K562 (cell line): Measurements from ENCODE around the gene LMBRD1. TPM values are rescaled to one million over a fixed set of nuclear protein-coding genes. Genes with fewer than 3 reads are reported as not detected.

ENCODE experiments used
- ATAC-seq: fragments of 200-7000 bp; cut with Tn5 transposase; 3 replicates; pipeline ENCODE4 v1.9.1; 2020; ENCODE audit warnings: moderate library complexity
- BruUV-seq: library from RNA; stranded (reverse); fragments of 400-500 nt; replicated peaks from 2 replicates; lab custom pipeline; 2021; lab: Mats Ljungman, UMichigan
- CTCF ChIA-PET: fragments of 300-600 bp; formaldehyde crosslinking; extraction: SDS; loops from one replicate; lab custom pipeline; 2021; ENCODE audit warnings: low intra/inter-chr PET ratio; lab: Yijun Ruan, JAX
- POLR2A ChIA-PET: fragments of 300-600, 350-650 bp; sonication (Branson Sonifier 250); formaldehyde crosslinking; extraction: SDS; loops from one replicate; lab custom pipeline; 2021; ENCODE audit warnings: antibody characterized with exemption, inconsistent platforms; lab: Yijun Ruan, JAX
- DNase-seq, 4 experiments: peaks; one replicate each; pipeline versions ENCODE4 v3.0.0 to v3.0.0-alpha.2; 2011 to 2018; ENCODE audit warnings: low spot score in 3 of 4, mixed read lengths in 3 of 4; ENCODE audit errors: extremely low read depth in 1 of 4
- FAIRE-seq: peaks from 2 replicates; lab custom pipeline; 2011; peaks lifted over from hg19 to GRCh38; lab: Jason Lieb, UNC
- H2AFZ ChIP-seq: 2 replicates; pipeline ENCODE4 v1.6.0; 2011; ENCODE audit warnings: low read depth, low read length, control low read depth, inconsistent platforms
- H3K27ac ChIP-seq: fragments of 200-600 bp; 3 replicates; pipeline ENCODE4 v1.8.0; 2011; ENCODE audit warnings: low read depth, mild to moderate bottlenecking, control low read depth, inconsistent platforms, low read length, moderate library complexity, mixed read lengths; ENCODE audit errors: extremely low read depth
- H3K27me3 ChIP-seq, 2 experiments: fragments of 300-600 bp in 1 of 2; 2 replicates in 1 of 2; 3 replicates in 1 of 2; pipeline versions ENCODE4 v1.6.0 to v1.8.0; 2011; ENCODE audit warnings: inconsistent platforms in 2 of 2, low read length in 2 of 2, mild to moderate bottlenecking in 1 of 2, mixed read lengths in 1 of 2, moderate library complexity in 1 of 2; ENCODE audit not compliant: control insufficient read depth in 2 of 2, insufficient read depth in 2 of 2
- H3K36me3 ChIP-seq: fragments of 300-600 bp; 3 replicates; pipeline ENCODE4 v1.8.0; 2011; ENCODE audit warnings: mild to moderate bottlenecking, low read length, inconsistent platforms; ENCODE audit not compliant: control insufficient read depth, insufficient read depth
- H3K4me1 ChIP-seq, 2 experiments: fragments of 200-600 bp in 1 of 2; replicated peaks in 1 of 2; 2 replicates in 1 of 2; 3 replicates in 1 of 2; pipeline versions ENCODE4 v1.5.1 to v1.8.0; 2011; ENCODE audit warnings: inconsistent platforms in 2 of 2, low read length in 2 of 2, mild to moderate bottlenecking in 1 of 2, mixed read lengths in 1 of 2, moderate library complexity in 1 of 2; ENCODE audit not compliant: control insufficient read depth in 2 of 2, insufficient read depth in 2 of 2
- H3K4me2 ChIP-seq: 2 replicates; pipeline ENCODE4 v1.6.1; 2011; ENCODE audit warnings: low read length, control low read depth, inconsistent platforms, mixed read lengths; ENCODE audit not compliant: insufficient read depth
- H3K4me3 ChIP-seq: fragments of 200-600 bp; sonication (generic), shearing (Covaris generic); 2 replicates; pipeline ENCODE4 v1.5.1; 2016; ENCODE audit warnings: control low read depth, inconsistent platforms
- H3K79me2 ChIP-seq: fragments of 200-600 bp; 3 replicates; pipeline ENCODE4 v1.8.0; 2011; ENCODE audit warnings: low read length, inconsistent platforms; ENCODE audit not compliant: control insufficient read depth, insufficient read depth
- H3K9ac ChIP-seq, 2 experiments: 2 replicates each; pipeline versions ENCODE4 v1.6.0 to v1.6.1; 2011; ENCODE audit warnings: low read depth in 2 of 2, low read length in 2 of 2, control low read depth in 1 of 2, inconsistent platforms in 1 of 2, mild to moderate bottlenecking in 1 of 2, mixed read lengths in 1 of 2; ENCODE audit not compliant: insufficient read depth in 1 of 2
- H3K9me1 ChIP-seq: one replicate; pipeline ENCODE4 v1.6.0; 2011; ENCODE audit warnings: inconsistent platforms, mild to moderate bottlenecking, low read length, moderate library complexity; ENCODE audit not compliant: control insufficient read depth, insufficient read depth
- H3K9me3 ChIP-seq: replicated peaks from 2 replicates; pipeline ENCODE4 v1.5.1; 2011; ENCODE audit warnings: low read depth, low read length, inconsistent platforms; ENCODE audit not compliant: control insufficient read depth, insufficient read depth
- H4K20me1 ChIP-seq: replicated peaks from 2 replicates; pipeline ENCODE4 v1.6.1; 2011; ENCODE audit warnings: low read length, inconsistent platforms, mixed read lengths; ENCODE audit not compliant: control insufficient read depth, insufficient read depth
- KAT2B ChIP-seq: IDR thresholded peaks from one replicate; pipeline ENCODE4 v1.6.1; 2012; ENCODE audit warnings: low read depth, mild to moderate bottlenecking, control low read depth, inconsistent platforms, low read length, moderate library complexity
- L3MBTL2 ChIP-seq: fragments of 450-650 bp; IDR thresholded peaks from 2 replicates; pipeline ENCODE4 v1.6.1; 2016; ENCODE audit warnings: mild to moderate bottlenecking, moderate library complexity
- TBP ChIP-seq: optimal IDR thresholded peaks from 2 replicates; pipeline ENCODE3; 2011; ENCODE audit warnings: low read depth, low read length, improper control_type of control experiment
- USF2 ChIP-seq: sonication (generic); formaldehyde crosslinking; IDR thresholded peaks from 2 replicates; pipeline ENCODE4 v1.5.0; 2020; ENCODE audit warnings: missing genetic modification reagents
- ZNF134 ChIP-seq: fragments of 250-450 bp; sonication (Bioruptor Pico); conservative IDR thresholded peaks from 2 replicates; pipeline ENCODE4 v1.4.0; 2020
- ZNF699 ChIP-seq: fragments of 250-450 bp; sonication (Bioruptor Pico); IDR thresholded peaks from 2 replicates; pipeline ENCODE4 v1.8.0; 2021; ENCODE audit warnings: mild to moderate bottlenecking, moderate library complexity; ENCODE audit not compliant: insufficient replicate concordance
- in situ Hi-C: fragments of 300-500 bp; cut with MboI; formaldehyde crosslinking; loops from 4 replicates; pipeline ENCODE4 v1.15.0; 2018; ENCODE audit warnings: inconsistent platforms, mixed read lengths
- intact Hi-C: fragments of 100-400 bp; cut with micrococcal nuclease; formaldehyde crosslinking; loops from 2 replicates; pipeline ENCODE4 v1.14.2; 2022
- polyA plus RNA-seq, 8 experiments: library from polyadenylated mRNA; depleted of rRNA in 4 of 8; stranded (reverse) in 5 of 8; unstranded in 3 of 8; fragments of >200 nt; fragmentation: Nextera tagmentation in 2 of 8; fragmentation: Illumina TruSeq in 1 of 8; extraction: Ambion mirVana in 2 of 8; extraction: Trizol in 1 of 8; gene quantifications; 2 replicates each; pipeline versions ENCODE4 v1.2.1 to v1.2.3, GENCODE V29; 2011 to 2014; ENCODE audit warnings: inconsistent platforms in 1 of 8, missing spikeins in 1 of 8
- total RNA-seq, 7 experiments: library from RNA; depleted of rRNA in 6 of 7; stranded (reverse); fragments of >200 nt in 6 of 7; fragmentation: Illumina TruSeq in 2 of 7; extraction: Trizol in 2 of 7; gene quantifications; 2 replicates each; pipeline versions ENCODE4 v1.2.1 to v1.2.3, GENCODE V29; 2011 to 2021; ENCODE audit warnings: low replicate concordance in 1 of 7

LMBRD1 gene
- total and polyA plus RNA-seq, 9 of the 15 experiments (the other 6 are each of a cell fraction or from before 2014, with no cell fraction given), result 14.0 to 85.2 (median 26.5) TPM

DNA sequence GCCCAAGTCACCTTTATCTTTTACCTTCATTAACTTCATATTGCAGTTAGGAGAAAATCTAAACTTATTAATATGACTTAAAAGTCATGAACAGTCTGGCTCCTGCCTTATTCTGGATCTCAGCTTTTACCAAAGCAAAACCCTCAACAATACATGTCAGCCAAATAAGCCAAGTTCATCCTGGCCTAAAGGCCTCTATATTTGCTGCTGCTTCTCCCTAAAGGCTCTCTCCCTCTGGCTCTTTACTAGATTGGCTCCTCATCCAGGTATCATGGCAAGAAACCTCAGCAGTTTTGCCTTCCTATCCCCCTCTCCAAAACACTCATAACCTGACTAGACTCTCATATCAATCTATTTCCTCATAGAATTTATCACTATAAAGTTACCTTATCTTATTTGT, 11.1 kb downstream of the LMBRD1 start:
- Histone ChIP-seq H2AFZ (no peak overlapping the region), H3K4me3 (no peak overlapping the region), H3K4me1 (peaks cover 0 to 13% of the 10 kb centered on the region in 2 experiments; a peak in 3 of 5 replicates), H3K9me3 (no peaks in the 10 kb centered on the region)
- DNase-seq (no peak), ATAC-seq (peak; percentile 57)
- TF ChIP-seq ZNF134 (CRISPR knock-in tag) (no peak), KAT2B (no peak), ZNF699 (CRISPR knock-in tag) (no peak), L3MBTL2 (no peak), TBP (no peak), USF2 (no peak)
- TF ChIP-seq, all 486 proteins: peak for 0
- ChIA-PET CTCF (no interaction called here), POLR2A (interaction anchor here (0.6 to 1.6 kb wide), 4 partner anchors 9 to 305 kb away, joined by 3 to 6 read pairs (median 3); partner anchors contain the start of gene LMBRD1)
- Histone ChIP-seq H3K27me3 (no peaks in the 10 kb centered on the region), H3K36me3 (peaks cover 22% of the 10 kb centered on the region), H3K9me1 (no peaks in the 10 kb centered on the region), H3K27ac (peak overlapping the region; percentile 20; the same call in 1 of the 3 replicates), H4K20me1 (no peaks in the 10 kb centered on the region), H3K4me2 (peak overlapping the region; percentile 60), H3K79me2 (peaks cover 47% of the 10 kb centered on the region), H3K9ac (no peak overlapping the region)
- intact Hi-C loops, result no loop called here
- in situ Hi-C loops, result no loop called here
- BruUV-seq, result no TSS peak
- FAIRE-seq, result no peak
